ENCODE data around the gene ELOVL6.

- no peak for TF ChIP-seq POLR2A (IDR thresholded peaks at IDR 0.05)
- no peak for TF ChIP-seq CTCF (IDR thresholded peaks at IDR 0.05)
These were observed 15.4 kb downstream of the ELOVL6 start for GRCh38 chr4:110183058-110183457.

Measured in testis (tissue), 2 donors.